GM11168 (cell line): ENCODE measurements around the gene CBX4.

Experiments
- in situ Hi-C: fragments of 300-500 bp; cut with MboI; formaldehyde crosslinking; loops from one replicate; pipeline ENCODE4 v1.12.0; 2022; ENCODE audit warnings: low sequenced_read_pairs; ENCODE audit not compliant: unreplicated experiment

Gene CBX4

DNA sequence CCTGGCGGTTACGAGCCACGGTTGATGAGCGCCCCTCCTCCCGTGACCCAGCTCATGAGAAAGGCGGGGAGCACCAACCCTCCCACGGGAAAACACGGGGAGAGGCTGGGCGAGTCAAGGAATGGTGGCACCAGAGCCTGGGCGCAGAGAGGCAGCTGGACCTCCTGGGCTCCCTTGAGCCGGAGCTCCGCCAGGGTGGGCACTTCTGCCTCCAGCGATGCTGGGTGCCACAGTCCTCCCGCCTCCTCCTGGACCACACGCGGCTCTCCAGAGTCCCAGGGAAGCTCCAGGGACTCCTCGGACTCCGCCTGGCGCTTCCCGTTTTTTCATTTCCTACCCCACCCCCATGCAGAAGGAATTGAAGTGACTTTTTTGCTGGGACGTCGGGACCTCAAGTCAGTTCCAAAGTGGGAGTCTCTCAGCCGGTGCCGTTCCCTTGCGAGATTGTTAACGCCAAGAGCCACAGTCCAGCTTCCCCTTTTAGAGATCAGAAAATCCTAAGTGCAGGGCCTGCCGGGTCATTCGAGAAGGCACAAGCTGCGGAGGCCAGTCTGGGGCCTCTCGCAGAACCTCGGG lies 35.7 kb downstream of the CBX4 start:
- in situ Hi-C loops, result no loop called here

DNA sequence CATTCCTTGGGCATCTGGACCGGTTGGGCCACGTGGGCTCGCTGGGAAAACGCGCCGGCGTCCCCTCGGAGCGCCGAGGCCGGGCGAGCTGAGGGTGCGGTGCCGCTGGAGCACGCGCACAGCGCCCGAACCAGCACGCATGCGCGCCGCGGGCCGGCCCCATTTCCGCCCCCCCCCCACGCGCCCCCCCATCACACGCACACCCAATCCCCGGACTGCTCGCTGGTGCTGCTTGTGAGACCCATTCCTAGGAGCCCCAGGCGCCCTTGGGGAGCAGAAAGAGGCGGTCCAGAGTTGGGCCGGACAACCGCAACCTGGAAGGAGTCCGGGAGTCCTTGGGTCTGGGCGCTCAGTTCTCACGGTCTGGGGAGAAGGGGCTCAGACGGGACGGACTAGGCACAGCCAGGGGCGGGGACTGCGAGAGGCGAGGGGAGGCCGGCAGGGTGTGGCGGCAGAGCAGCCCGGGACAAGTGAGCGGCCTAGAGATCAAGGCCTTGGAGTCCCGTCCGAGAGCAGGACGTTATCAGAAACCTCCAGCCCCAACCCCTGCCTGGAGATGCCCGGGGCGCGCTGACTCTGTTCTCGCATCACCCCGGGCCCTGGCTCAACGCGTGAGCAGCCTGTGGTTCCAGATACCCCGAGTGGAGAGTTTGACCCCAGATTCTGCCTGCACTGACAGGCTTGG lies 36.4 kb downstream of the CBX4 start:
- in situ Hi-C loops, result no loop called here

DNA sequence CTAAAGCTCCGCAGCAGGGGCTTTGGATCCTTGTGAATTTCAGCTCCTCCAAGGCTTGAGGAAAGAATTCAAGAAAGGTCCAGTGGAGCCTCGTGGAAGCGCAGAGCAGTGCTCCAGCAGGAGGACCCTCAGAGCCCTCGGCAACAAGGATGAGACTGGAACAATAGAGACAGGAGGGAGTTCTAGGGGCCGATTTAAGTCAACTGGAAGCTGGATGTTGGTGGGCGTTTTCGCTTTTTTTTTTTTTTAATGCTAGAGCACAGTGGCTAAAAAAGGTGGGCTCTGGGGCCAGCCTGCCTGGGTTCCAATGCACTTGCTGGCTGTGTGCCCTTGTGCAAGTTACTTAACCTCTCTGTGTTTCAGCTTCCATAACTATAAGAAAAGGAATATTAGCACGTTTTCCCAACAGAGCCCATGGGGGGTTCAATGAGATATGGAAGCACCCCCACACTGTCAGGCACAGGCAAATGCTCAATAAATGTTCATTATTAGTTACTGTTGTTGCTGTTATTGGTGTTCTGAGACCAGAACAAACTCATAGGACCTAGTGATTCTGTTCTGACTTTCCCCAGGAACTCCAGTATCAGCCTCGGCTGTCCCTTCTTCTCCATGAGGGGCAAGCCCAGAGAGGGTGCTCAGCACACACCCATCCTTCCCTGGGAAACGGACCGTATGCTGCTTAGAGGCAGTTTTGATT lies 37.1 kb downstream of the CBX4 start:
- in situ Hi-C loops, result no loop called here

DNA sequence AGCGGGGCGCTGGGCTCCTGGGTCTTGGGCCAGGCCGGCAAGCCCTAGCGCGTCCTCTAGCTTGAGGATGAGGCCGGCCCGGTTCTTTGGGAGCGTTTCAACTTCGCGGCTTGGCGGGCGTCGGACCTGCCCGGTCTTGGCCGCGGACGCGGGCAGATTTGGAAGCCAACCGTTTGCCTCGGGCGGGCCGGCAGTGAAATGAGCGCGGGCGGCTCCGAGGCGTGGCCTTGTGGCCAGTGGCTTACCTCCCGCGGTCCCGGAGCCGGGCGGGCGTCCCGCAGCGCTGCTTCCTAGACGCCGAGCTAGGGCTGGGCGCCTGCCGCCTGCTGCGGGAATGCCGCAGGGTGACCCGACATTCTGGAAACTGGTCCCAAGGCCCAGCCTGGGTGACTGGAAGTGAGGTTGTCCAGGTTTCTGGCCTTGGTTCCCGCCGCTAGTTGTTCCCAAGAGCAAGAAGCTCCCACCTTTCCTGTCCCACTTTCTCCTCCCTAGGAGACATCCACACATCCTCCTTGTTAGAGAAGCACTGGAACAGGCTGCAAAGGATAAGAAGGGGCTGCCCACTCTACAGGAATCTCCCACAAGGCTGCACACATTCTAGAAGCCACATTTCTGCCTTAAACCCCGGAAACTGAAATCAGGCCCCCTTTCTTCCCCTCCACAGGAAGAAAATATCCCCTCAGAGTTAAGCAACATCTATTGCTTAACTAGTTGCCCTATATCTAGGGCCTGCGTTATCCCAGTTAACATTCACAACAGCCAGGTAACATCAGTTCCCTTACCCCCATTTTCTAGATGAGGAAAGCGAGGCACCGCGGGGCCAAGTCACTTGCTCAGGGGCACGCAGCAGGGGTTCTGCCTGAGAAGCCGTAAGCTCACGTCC lies 37.8 kb downstream of the CBX4 start:
- in situ Hi-C loops, result no loop called here

DNA sequence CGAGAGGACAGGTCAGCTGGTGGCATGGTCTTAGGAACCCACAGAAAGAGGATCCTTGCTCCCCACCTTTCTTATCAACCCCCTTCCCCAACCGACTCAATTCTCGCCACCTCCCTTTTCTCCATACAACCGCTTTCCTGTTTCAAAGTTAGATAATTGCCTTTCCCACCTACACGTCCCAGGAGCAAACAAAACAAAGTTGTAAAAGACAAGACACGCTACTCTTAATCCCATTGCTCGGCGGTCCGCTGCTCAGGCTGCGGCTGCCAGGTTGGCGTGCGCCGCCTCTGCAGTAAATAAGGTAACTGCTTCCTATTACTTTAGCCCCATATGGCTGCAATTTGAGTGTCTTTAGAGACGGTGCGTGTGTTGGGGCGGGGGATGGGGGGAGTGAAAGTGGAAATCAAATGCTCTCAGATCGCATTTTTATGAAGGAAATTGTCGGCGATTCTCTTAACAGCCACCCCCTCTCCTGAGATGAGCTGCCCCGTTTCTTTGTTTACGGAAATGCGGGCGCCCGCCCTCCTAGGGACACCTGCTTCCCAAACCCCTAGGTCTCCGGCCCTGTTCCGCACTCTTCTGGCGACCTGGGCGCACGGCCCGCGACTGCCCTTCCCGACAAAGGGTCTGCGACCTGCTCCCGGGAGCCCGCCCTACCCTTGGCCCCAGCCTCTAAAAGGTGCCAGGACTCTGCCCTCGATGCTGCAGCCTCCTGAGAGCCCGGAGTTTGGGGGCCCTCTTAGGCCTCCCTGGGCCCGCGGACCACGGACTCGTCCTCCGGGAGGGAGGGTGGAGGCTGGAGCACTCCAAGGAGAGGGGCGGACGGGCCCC lies 38.7 kb downstream of the CBX4 start:
- in situ Hi-C loops, result no loop called here

DNA sequence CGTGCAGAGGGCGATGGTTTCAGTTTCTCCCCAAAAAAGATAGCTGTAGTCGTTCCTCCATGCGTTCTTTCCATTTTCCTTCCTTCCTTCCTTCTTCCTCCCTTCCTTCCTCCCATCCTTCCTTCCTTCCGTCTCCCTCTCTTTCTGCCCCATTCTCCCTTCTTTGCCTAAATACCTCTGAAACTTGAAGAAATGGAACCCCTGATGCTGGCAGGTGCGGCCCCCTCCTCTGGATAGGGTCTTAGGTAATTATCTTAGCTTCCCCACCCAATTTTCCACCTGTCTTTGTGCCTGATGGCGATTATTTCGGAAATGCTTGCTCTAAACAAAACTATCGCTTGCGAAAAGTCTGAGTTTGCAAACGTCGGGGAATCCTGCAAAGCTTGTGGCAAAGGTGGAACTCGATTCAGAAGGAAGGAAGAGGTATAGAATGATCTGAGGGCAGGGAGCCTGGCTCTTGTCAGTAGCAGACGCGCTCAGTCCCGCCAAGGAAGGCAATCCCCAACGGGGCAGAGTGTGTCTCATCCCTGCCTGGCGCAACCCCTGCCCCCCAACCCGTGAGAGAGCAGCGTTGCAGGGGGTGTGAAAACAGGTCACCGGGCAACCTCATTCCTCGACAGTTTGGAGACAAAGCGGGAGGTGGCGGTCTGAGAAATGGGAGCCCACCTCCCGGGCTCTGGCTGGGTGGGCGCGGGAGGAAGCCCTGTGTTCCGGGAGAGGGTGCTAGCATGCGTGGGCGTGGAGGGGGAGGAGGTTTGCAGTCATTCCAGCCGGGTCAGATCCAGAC lies 39.5 kb downstream of the CBX4 start:
- in situ Hi-C loops, result loop anchor here (10.0 kb wide), 1 partner anchor 175 kb away; no protein-coding TSS in a partner anchor

DNA sequence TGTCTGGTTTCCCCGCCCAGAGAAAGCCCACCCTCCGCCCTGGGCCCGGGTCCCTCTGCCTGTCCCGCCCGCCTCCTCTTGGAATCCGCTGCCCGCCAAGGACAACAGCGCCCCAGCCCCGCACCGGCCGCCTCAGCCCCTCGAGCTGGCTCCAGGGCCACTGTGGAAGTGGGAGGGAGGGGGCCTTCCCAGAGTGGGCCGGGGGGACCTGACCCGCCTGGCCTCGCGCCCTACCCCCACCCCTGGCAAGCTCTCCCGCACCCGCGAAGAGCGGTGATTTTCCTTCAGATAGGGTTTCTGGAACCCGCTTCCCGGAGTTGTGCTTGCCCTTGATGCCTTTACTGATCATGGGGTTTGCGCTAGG lies 40.1 kb downstream of the CBX4 start:
- in situ Hi-C loops, result loop anchor here (10.0 kb wide), 1 partner anchor 176 kb away; no protein-coding TSS in a partner anchor

DNA sequence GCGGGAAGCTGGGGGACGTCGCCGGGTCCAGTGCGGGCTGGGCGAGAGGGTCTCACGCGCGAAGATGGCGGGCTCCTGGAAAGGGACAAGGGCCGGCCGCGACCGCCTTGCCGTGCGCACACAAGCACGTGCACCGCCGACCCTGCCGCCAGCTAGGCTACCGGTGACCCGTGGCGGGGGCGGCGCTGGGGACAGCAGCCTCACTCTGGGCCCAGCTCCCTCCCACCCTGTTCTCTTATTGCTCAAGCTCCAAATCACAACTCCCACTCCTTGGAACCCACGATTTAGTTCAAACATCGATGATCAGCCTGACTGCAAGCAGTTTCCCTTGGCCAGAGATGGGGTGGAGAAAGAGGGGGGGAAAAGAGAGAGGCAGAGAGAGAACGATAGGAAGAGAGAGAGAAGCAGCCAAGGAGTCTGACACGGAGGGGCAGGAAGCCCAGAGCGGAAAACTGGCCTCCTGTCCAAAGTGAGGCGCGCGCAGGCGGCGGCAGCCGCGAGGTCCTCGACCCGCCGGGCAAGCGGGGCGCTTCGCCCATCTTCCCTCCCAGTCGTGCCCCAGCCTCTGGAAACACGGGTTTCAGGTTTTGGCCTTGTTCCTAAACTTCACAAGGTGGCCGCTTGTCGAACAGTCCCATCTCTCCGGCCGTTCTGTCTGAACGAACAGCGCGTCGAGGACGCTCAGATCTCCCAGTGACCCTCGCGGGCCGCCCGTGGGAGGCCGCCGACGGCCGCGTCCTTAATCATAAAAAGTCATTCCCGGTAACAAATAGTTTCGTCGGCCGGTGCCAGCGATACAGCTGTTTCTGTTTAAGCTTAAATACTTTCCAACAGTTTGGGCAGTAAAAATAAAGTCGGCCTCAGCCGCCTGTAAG lies 40.7 kb downstream of the CBX4 start:
- in situ Hi-C loops, result loop anchor here (10.0 kb wide), 1 partner anchor 176 kb away; no protein-coding TSS in a partner anchor

DNA sequence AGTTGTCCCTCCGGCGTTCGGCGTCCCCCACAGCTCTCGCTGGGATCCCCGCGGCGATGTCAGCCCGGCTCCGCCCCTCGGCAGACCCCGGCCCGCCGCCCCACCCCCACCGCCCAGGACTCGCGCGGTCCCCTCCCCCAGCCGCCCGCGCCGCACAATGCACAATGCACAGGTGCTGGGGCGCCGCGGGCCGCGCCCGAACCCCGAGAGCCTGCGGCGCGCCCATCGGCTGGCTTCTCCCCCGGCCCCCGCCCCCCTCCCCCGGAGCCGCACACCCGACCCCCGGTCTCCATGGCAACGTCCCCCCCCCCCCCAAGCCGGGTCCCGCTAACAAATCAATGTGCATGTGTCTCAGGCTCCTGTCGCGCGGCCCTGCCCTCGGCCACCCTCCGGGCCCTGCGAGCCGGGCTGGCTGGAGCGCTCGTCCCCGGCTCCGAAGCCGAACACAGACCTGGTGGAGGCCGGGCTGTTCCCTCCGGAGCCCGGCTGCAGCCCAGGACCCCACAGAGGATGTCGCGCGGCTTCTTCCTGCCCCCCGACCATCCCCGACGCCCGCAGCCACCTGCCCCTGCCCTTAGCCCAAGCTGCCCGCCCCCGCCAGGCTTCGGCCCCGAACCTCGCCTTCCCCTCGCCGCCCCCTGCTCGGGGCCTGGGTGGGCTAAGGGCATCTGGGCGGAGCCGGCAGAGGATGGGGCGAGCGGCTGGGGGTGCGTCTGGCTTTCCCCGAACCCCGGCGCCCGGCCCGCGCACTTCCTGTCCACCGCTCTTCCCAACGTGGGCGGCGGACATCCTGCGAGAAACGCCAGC lies 41.5 kb downstream of the CBX4 start:
- in situ Hi-C loops, result loop anchor here (10.0 kb wide), 1 partner anchor 177 kb away; no protein-coding TSS in a partner anchor

DNA sequence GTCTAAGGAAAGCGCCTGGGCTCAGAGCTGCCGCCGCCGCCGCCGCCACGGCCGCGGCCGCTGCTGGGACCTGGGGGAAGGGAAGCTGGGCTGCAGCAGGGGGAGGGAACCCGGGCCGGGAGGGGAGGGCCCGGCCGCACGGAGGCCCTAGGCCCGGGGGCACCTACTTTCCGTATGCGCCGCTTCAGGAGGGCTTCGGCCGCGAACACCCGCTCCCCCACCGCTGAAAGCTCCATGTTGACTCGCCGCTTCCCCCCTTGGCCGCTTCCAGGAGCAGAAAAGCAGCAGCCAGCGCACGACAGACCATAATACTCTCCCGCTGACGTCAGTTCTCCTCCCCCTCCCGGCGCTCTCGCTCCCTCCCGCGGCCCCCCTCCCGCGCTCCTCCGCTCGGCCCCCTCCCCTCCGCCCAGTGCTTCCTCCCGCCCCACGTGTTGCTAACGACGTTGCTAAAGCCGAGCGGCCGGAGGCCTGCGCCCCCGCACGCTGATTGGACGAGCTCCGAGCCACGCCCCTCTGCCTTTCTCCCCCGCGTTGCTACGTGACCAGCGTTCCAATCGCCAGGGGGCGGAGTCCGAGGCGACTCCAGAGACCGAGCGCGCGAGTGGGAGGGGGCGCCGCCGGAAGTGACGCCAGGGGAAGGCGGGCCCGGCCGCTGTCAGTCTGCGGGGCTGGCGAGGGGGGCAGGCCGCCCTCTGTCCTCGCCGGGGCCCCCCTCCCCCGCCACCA lies 42.3 kb downstream of the CBX4 start, which contains the start of gene CBX8:
Gene CBX8, minus strand, starts transcription at position 315 of the 729 bp plus-strand sequence. Its CDS starts 79 bp downstream, at position 236.
- in situ Hi-C loops, result loop anchor here (10.0 kb wide), 1 partner anchor 178 kb away; no protein-coding TSS in a partner anchor

DNA sequence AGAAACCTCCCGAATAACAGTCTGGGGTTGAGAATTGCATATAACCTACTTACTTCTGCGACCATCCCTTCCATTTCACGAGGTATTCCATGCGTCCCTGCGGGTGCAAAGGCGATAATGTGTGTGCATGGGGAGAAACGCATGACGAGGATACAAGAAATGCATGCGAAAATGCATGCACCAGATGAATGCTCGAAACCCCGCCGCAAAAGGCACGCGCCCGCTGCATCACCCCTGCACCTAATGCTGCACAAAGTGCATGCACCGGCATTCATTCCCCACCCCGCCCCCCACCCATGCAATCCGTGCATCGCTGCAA lies 42.8 kb downstream of the CBX4 start:
- in situ Hi-C loops, result loop anchor here (10.0 kb wide), 1 partner anchor 178 kb away; no protein-coding TSS in a partner anchor

DNA sequence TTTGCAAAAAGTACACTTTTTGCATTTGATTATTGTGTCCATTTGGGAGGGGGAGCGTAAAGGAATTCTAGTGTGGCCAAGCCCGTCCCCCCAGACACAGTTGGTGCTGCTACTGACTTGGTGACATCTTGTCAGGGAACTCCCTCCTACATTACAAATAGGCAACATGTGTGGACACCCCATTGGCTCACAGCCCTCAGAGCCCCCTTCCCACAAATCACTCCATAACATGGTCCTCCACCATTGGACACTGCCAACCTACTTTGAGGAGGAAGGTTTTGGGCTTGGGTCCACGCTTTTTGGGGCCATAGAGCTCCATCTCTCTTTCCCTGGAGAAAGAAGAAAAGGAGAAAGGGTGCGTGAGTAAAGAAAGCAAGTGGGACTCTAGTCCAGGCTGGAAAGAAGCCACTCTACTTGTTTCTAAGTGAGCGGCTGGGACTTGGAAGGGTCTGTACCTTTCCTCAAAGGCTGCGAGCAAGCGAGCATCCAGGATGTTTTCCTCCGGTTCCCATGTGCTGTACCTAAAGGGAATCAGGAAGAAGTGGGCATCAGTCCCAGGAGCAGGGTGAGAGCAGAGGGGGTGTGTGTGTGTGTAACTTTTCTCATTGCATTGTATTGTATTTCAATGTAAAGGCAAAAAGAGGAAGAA lies 43.3 kb downstream of the CBX4 start:
- in situ Hi-C loops, result loop anchor here (10.0 kb wide), 1 partner anchor 179 kb away; no protein-coding TSS in a partner anchor

DNA sequence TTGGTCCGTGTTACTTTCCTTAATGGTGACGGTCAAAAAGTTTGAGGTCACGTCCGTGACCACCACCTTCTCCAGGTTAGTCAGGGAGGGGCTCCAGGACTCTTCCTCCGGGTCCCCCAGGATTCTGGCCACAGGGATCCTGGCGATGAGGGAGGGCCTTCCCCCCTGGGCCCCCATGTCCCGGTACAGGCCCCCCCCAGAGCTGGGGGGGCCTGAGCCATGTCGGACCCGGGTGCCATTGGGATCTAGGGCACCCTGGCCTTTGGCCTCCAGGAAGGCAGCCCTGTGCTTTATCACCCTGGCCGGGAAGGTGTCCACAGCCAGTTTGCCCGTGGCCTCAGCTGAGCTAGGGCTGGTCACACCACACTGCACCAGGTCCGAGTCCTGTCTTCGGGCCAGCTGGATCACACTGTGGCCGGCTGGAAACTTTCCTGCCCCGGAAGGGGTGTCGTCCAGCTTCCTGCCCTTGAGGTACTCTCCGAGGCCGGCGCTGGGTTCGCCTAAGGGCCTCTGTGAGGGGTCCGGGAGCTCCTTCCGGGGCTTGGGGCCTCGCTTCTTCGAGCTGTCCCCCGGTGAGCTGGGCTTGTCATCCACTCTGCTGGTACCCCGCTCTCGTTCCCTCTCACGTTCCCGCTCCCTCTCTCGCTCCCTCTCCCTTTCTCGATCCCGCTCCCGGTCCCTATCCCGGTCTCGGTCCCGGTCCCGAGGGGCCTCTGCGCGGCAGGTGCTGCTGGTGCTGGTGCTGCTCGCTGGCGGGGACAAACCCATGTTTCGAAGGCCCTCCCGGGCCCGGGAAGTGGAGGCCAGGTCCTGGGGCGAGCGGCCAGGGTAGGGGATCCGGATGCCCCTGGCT lies 44.4 kb downstream of the CBX4 start:
- in situ Hi-C loops, result loop anchor here (10.0 kb wide), 1 partner anchor 180 kb away; no protein-coding TSS in a partner anchor

DNA sequence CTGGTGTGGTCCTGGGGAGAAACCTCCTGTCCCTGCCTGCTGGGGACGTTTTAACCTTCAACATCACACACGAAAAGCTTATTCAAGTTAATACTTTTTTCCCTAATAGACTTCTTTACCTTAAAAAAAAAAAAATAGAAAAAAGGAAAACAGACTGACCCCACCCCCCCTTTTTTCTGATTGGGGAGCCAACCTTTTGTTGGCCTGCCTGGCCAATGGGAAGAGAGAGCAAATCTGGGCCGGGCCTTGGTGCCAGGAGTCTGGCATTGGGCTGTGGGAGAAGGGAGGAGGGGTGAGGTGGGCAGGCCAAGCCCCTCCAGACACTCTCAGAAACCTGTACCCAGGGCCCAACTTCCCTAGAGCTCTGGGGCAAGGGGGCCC lies 45.3 kb downstream of the CBX4 start:
- in situ Hi-C loops, result loop anchor here (10.0 kb wide), 1 partner anchor 181 kb away; no protein-coding TSS in a partner anchor
